Pancreas (tissue), 10 donors: ENCODE measurements around the gene TMEM151B. TPM values are rescaled to one million over a fixed set of nuclear protein-coding genes. Genes with fewer than 3 reads are reported as not detected.

ENCODE experiments used
- ATAC-seq, 4 donors: fragments of 200-7000 bp; cut with Tn5 transposase; one replicate each; pipeline versions ENCODE4 v1.8.0 to v1.9.1; 2020; ENCODE audit warnings: mild to moderate bottlenecking in 4 of 4, moderate library complexity in 4 of 4
- DNase-seq, 6 donors: peaks; one replicate each; pipeline ENCODE4 v3.0.0-alpha.2; 2020
- FAIRE-seq: peaks from 2 replicates; lab custom pipeline; 2012; peaks lifted over from hg19 to GRCh38; lab: Jason Lieb, UNC
- H3K27ac ChIP-seq, 4 donors: fragments of 200-600 bp; sonication (generic); 1 replicate in 3 of 4; 2 replicates in 1 of 4; pipeline versions ENCODE4 v1.5.0 to v1.8.0; 2020
- H3K27me3 ChIP-seq, 4 donors: fragments of 200-600 bp; one replicate each; pipeline ENCODE4 v1.8.0; 2021
- H3K36me3 ChIP-seq, 3 donors: fragments of 200-600 bp; sonication (generic) in 1 of 3; one replicate each; pipeline versions ENCODE4 v1.5.0 to v1.8.0; 2020 to 2021
- H3K4me1 ChIP-seq, 3 donors: fragments of 200-600 bp; one replicate each; pipeline ENCODE4 v1.8.0; 2021
- H3K4me3 ChIP-seq, 4 donors: fragments of 200-600 bp; sonication (generic) in 2 of 4; one replicate each; pipeline versions ENCODE4 v1.5.0 to v1.8.0; 2020 to 2021
- H3K9me3 ChIP-seq, 4 donors: fragments of 200-600 bp; one replicate each; pipeline ENCODE4 v1.8.0; 2021
- WGBS, 2 donors: extraction: QIAGEN DNeasy Blood & Tissue Kit; methylation state at CpG; one replicate each; pipeline ENCODE4 v1.1.7; 2013; 5-methylcytosine and 5-hydroxymethylcytosine counted together
- intact Hi-C, 3 donors: fragments of 100-400 bp; cut with DNase I; formaldehyde crosslinking; loops; one replicate each; pipeline versions ENCODE4 v1.11.1 to v1.14.2; 2022
- polyA plus RNA-seq, 2 donors: library from polyadenylated mRNA; stranded (reverse); fragments of 200-250 nt; gene quantifications; one replicate each; pipeline ENCODE4 v1.2.3, GENCODE V29; 2013
- total RNA-seq, 6 donors: library from RNA; stranded (reverse); fragmentation: NEBNext Ultra II Directional in 4 of 6; extraction: Animal tissue kit (Norgen Biotek cat#: 25700) in 4 of 6; gene quantifications; one replicate each; pipeline versions ENCODE4 v1.2.1 to v1.2.4, GENCODE V29; 2021 to 2023
- TF ChIP-seq, protein P1 (sequence below), 4 donors: fragments of 200-600 bp; sonication (generic) in 3 of 4; IDR thresholded peaks; one replicate each; pipeline versions ENCODE4 v1.5.0 to v1.8.0; 2021; ENCODE audit warnings: antibody characterized with exemption in 4 of 4
- donor health status: healthy with polysubstance abuse.
- donor health status: DM: no; HTN: no; CAD: no; lungs with moderate emphysema.
- donor health status: DM: no; HTN: no; CAD: no.
- donor health status: control.
- donor health status: control.
- donor health status: Bipolar disorder and iron deficiency.
- donor health status: DM: yes; HTN: yes; CAD: no.
- donor health status: DM: no; HTN: no; CAD: no.
- donor health status: DM: no; HTN: no; CAD: no.
- donor health status: DM: yes; HTN: yes; CAD: no.

Gene TMEM151B
- total and polyA plus RNA-seq, 8 donors = 0.06 to 0.65 (median 0.12) TPM; not detected in 2

GRCh38 chr6:44232676-44233566 is 37.3 kb upstream of the TMEM151B start:
- peaks cover 0 to 36% (median 5%) of the 10 kb centered on the region in 3 donors for H3K36me3 ChIP-seq
- intact Hi-C loops = loop anchor here in 1 of 3 donors (5.0 kb wide), 1 partner anchor 61 kb away; no protein-coding TSS in a partner anchor

GRCh38 chr6:44233567-44234100 is 36.6 kb upstream of the TMEM151B start:
- intact Hi-C loops = loop anchor here in 1 of 3 donors (5.0 kb wide), 1 partner anchor 61 kb away; no protein-coding TSS in a partner anchor
- DNase-seq = peak in 1 of 6 donors; percentile 35
- Histone ChIP-seq H3K4me1 (peaks cover 14 to 20% (median 18%) of the 10 kb centered on the region in 3 donors), H3K36me3 (peaks cover 0 to 36% (median 5%) of the 10 kb centered on the region in 3 donors), H3K27me3 (no peaks in the 10 kb centered on the region), H3K9me3 (no peaks in the 10 kb centered on the region), H3K4me3 (no peak overlapping the region), H3K27ac (peak overlapping the region; percentile 28 to 72 (median 54))
- no peak for FAIRE-seq
- TF ChIP-seq, protein P1, sequence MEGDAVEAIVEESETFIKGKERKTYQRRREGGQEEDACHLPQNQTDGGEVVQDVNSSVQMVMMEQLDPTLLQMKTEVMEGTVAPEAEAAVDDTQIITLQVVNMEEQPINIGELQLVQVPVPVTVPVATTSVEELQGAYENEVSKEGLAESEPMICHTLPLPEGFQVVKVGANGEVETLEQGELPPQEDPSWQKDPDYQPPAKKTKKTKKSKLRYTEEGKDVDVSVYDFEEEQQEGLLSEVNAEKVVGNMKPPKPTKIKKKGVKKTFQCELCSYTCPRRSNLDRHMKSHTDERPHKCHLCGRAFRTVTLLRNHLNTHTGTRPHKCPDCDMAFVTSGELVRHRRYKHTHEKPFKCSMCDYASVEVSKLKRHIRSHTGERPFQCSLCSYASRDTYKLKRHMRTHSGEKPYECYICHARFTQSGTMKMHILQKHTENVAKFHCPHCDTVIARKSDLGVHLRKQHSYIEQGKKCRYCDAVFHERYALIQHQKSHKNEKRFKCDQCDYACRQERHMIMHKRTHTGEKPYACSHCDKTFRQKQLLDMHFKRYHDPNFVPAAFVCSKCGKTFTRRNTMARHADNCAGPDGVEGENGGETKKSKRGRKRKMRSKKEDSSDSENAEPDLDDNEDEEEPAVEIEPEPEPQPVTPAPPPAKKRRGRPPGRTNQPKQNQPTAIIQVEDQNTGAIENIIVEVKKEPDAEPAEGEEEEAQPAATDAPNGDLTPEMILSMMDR (IDR thresholded peaks at IDR 0.05) = no peak
- WGBS, 2 donors = 78 to 81% methylated on average over 14 of the region's 14 CpGs
- ATAC-seq = no peak

More at GRCh38 chr6:44232676-44233566, 37.3 kb upstream of the TMEM151B start:
- no peak for ATAC-seq
- no peak for FAIRE-seq
- DNase-seq = peak in 1 of 6 donors; percentile 44
- no peak overlapping the region for H3K4me3 ChIP-seq
- H3K4me1 ChIP-seq = peaks cover 14 to 20% (median 18%) of the 10 kb centered on the region in 3 donors
- WGBS, 2 donors = 82 to 87% methylated on average over 16 of the region's 16 CpGs
- no peaks in the 10 kb centered on the region for H3K9me3 ChIP-seq
- H3K27me3 ChIP-seq = no peaks in the 10 kb centered on the region
- TF ChIP-seq, protein P1 (IDR thresholded peaks at IDR 0.05) = no peak
- peak overlapping the region in 3 of 4 donors; percentile 28 to 72 (median 42) for H3K27ac ChIP-seq

GRCh38 chr6:44234101-44235025 is 35.9 kb upstream of the TMEM151B start:
- H3K9me3 ChIP-seq = no peaks in the 10 kb centered on the region
- peak in 4 of 6 donors; percentile 53 to 87 (median 69) for DNase-seq
- no peak for FAIRE-seq
- WGBS, 2 donors = 32 to 40% methylated on average over 5 of the region's 5 CpGs
- H3K27me3 ChIP-seq = no peaks in the 10 kb centered on the region
- intact Hi-C loops = loop anchor here in 2 of 3 donors (5.0 kb wide), 1 partner anchor 62 kb away; no protein-coding TSS in a partner anchor
- H3K4me3 ChIP-seq = no peak overlapping the region
- ATAC-seq = peak in 3 of 4 donors; percentile 9 to 38 (median 30)
- peaks cover 0 to 36% (median 5%) of the 10 kb centered on the region in 3 donors for H3K36me3 ChIP-seq
- TF ChIP-seq, protein P1 (IDR thresholded peaks at IDR 0.05) = peak in 3 of 4 donors; percentile 36 to 50 (median 48)
- H3K4me1 ChIP-seq = peaks cover 14 to 20% (median 18%) of the 10 kb centered on the region in 3 donors
- peak overlapping the region; percentile 42 to 72 (median 65) for H3K27ac ChIP-seq

DNA sequence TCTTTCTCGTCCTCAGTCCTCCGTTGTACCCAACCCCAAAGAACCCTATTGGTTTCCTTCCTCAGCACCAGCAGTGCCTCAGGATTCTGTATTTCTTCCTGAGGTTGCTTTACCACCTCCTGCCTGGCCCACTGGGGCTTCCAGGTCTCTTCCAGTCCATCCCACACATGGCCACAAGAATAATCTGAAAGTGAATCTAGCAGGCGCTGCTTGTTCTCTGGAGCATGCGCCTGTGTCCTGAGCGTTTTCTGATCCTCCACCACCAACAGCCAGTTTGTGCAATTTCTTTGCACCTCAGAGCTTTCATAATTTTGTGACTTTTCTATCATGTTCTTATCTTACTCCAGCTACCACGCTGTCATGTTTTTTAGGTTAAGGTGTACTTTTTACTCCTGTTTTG is 35.0 kb upstream of the TMEM151B start:
- Histone ChIP-seq H3K4me1 (peaks cover 14 to 20% (median 18%) of the 10 kb centered on the region in 3 donors), H3K27me3 (no peaks in the 10 kb centered on the region), H3K27ac (peak overlapping the region in 3 of 4 donors; percentile 64 to 72 (median 66)), H3K4me3 (no peak overlapping the region), H3K36me3 (peaks cover 0 to 28% (median 5%) of the 10 kb centered on the region in 3 donors), H3K9me3 (no peaks in the 10 kb centered on the region)
- FAIRE-seq (no peak), DNase-seq (no peak), ATAC-seq (no peak)
- intact Hi-C loops = loop anchor here in 1 of 3 donors (5.0 kb wide), 1 partner anchor 63 kb away; no protein-coding TSS in a partner anchor
- 66 to 69% methylated on average over 6 of the region's 6 CpGs for WGBS, 2 donors
- TF ChIP-seq, protein P1 (IDR thresholded peaks at IDR 0.05) = no peak
